Neuronal stem cell (in vitro differentiated cells): ENCODE measurements around the gene CYGB.
"Not testable (repeated sequence)": the region's sequence is repeated elsewhere in the genome, so short reads cannot be mapped to it uniquely, and the experiment has no call there.

Source experiments
- DNase-seq: peaks from one replicate; pipeline ENCODE4 v3.0.0-alpha.2; 2013; ENCODE audit warnings: low spot score
- H2AFZ ChIP-seq: one replicate; pipeline ENCODE4 v1.6.1; 2013; ENCODE audit warnings: mild to moderate bottlenecking, low read length, inconsistent platforms
- H2AK5ac ChIP-seq: 2 replicates; pipeline ENCODE4 v1.6.1; 2013; ENCODE audit warnings: low read depth, mild to moderate bottlenecking, inconsistent platforms, low read length, moderate library complexity, mixed read lengths
- H2BK120ac ChIP-seq: 2 replicates; pipeline ENCODE4 v1.6.1; 2013; ENCODE audit warnings: low read depth, mild to moderate bottlenecking, inconsistent platforms, low read length, moderate library complexity, mixed read lengths
- H2BK12ac ChIP-seq: one replicate; pipeline ENCODE4 v1.6.1; 2013; ENCODE audit warnings: low read length, inconsistent platforms
- H2BK15ac ChIP-seq: 2 replicates; pipeline ENCODE4 v1.6.1; 2013; ENCODE audit warnings: mild to moderate bottlenecking, low read length, inconsistent platforms, mixed read lengths
- H2BK5ac ChIP-seq: one replicate; pipeline ENCODE4 v1.6.1; 2013; ENCODE audit warnings: inconsistent platforms, mild to moderate bottlenecking, low read length, moderate library complexity
- H3K14ac ChIP-seq: one replicate; pipeline ENCODE4 v1.6.1; 2013; ENCODE audit warnings: low read length, inconsistent platforms
- H3K18ac ChIP-seq: 2 replicates; pipeline ENCODE4 v1.6.1; 2013; ENCODE audit warnings: low read length, inconsistent platforms
- H3K23ac ChIP-seq: 2 replicates; pipeline ENCODE4 v1.6.1; 2013; ENCODE audit warnings: low read depth, mild to moderate bottlenecking, mixed read lengths, low read length, inconsistent platforms; ENCODE audit not compliant: poor library complexity
- H3K27ac ChIP-seq: replicated peaks from 3 replicates; pipeline ENCODE4 v1.5.1; 2013; ENCODE audit warnings: low read length, inconsistent platforms
- H3K27me3 ChIP-seq, 3 experiments: 2 replicates each; pipeline ENCODE4 v1.6.1; 2013; ENCODE audit warnings: low read length in 3 of 3, mild to moderate bottlenecking in 2 of 3, inconsistent platforms in 1 of 3, low read depth in 1 of 3, mixed read lengths in 1 of 3, moderate library complexity in 1 of 3; ENCODE audit not compliant: control insufficient read depth in 3 of 3, insufficient read depth in 3 of 3
- H3K36me3 ChIP-seq, 2 donors: replicated peaks in 1 of 2; 2 replicates each; pipeline ENCODE4 v1.6.1; 2013; ENCODE audit warnings: low read length in 2 of 2; ENCODE audit not compliant: control insufficient read depth in 2 of 2, insufficient read depth in 2 of 2
- H3K4ac ChIP-seq: 2 replicates; pipeline ENCODE4 v1.6.1; 2013; ENCODE audit warnings: inconsistent platforms, mild to moderate bottlenecking, low read length, moderate library complexity
- H3K4me1 ChIP-seq, 2 donors: 1 replicate in 1 of 2; 2 replicates in 1 of 2; pipeline ENCODE4 v1.6.1; 2013; ENCODE audit warnings: low read length in 2 of 2, low read depth in 1 of 2; ENCODE audit not compliant: control insufficient read depth in 2 of 2, insufficient read depth in 1 of 2
- H3K4me2 ChIP-seq: one replicate; pipeline ENCODE4 v1.6.1; 2013; ENCODE audit warnings: mild to moderate bottlenecking, low read length, inconsistent platforms; ENCODE audit not compliant: insufficient read depth, poor library complexity, severe bottlenecking
- H3K4me3 ChIP-seq, 2 donors: 2 replicates each; pipeline ENCODE4 v1.5.1; 2013; ENCODE audit warnings: low read length in 2 of 2, mild to moderate bottlenecking in 2 of 2, inconsistent platforms in 1 of 2, moderate library complexity in 1 of 2
- H3K79me1 ChIP-seq: one replicate; pipeline ENCODE4 v1.6.1; 2013; ENCODE audit warnings: low read depth, mild to moderate bottlenecking, inconsistent platforms, low read length, moderate library complexity
- H3K9ac ChIP-seq: one replicate; pipeline ENCODE4 v1.6.1; 2013; ENCODE audit warnings: mild to moderate bottlenecking, low read depth, low read length, inconsistent platforms; ENCODE audit not compliant: poor library complexity
- H3K9me3 ChIP-seq, 2 donors: replicated peaks in 1 of 2; 2 replicates each; pipeline versions ENCODE3 to v1.6.1; 2013; ENCODE audit warnings: low read length in 2 of 2, mild to moderate bottlenecking in 2 of 2, inconsistent platforms in 1 of 2, low read depth in 1 of 2, mixed read lengths in 1 of 2, moderate library complexity in 1 of 2; ENCODE audit not compliant: control insufficient read depth in 2 of 2, insufficient read depth in 1 of 2
- H4K8ac ChIP-seq: one replicate; pipeline ENCODE4 v1.6.1; 2013; ENCODE audit warnings: low read depth, mild to moderate bottlenecking, inconsistent platforms, low read length, moderate library complexity
- H4K91ac ChIP-seq: one replicate; pipeline ENCODE4 v1.6.1; 2013; ENCODE audit warnings: low read length, low read depth, mild to moderate bottlenecking, inconsistent platforms; ENCODE audit not compliant: poor library complexity
- WGBS, 2 donors: extraction: QIAGEN DNeasy Blood & Tissue Kit; methylation state at CpG; one replicate each; pipeline ENCODE4 v1.1.7; 2013; ENCODE audit warnings: missing lambda C conversion rate in 2 of 2, mixed read lengths in 1 of 2; ENCODE audit not compliant: insufficient read length in 2 of 2, insufficient replicate concordance in 1 of 2; ENCODE audit errors: extremely low coverage in 2 of 2; 5-methylcytosine and 5-hydroxymethylcytosine counted together

CYGB gene

DNA sequence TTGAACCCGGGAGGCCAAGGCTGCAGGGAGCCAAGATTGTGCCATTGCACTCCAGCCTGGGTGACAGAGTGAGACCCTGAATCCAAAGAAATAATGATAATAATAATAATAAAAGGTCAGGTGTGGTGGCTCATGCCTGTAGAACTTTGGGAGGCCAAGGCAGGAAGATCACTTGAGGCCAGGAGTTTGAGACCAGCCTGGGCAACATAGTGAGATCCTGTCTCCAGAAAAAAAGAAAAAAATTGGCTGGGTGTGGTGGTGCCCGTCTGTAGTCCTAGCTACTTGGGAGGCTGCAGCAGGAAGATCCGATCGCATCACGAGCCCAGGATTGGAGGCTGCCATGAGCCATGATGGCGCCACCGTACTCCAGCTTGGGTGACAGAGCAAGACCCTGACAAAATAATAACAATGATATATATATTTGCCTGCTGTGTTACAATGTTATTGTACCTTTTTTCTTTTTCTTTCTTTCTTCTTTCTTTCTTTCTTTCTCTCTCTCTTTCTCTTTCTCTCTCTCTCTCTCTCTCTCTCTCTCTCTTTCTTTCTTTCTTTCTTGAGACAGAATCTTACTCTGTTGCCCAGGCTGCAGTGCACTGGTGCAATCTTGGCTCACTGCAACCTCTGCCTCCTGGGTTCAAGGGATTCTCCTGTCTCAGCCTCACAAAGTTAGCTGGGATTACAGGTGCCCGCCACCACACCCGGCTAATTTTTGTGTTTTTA lies 3.7 kb downstream of the CYGB start:
- not testable (repeated sequence) for H2AK5ac ChIP-seq, H2BK15ac ChIP-seq, H3K23ac ChIP-seq, DNase-seq, H3K4ac ChIP-seq, H3K9ac ChIP-seq, H3K36me3 ChIP-seq, H3K14ac ChIP-seq, H2BK120ac ChIP-seq, H4K91ac ChIP-seq, H3K27ac ChIP-seq, H3K18ac ChIP-seq, H2BK5ac ChIP-seq, H3K9me3 ChIP-seq, H2AFZ ChIP-seq, H4K8ac ChIP-seq, H3K4me3 ChIP-seq, H3K79me1 ChIP-seq, H3K4me2 ChIP-seq, H2BK12ac ChIP-seq
- peaks cover 9 to 42% (median 28%) of the 10 kb centered on the region in 3 experiments for H3K27me3 ChIP-seq
- no CpG with 5 or more reads among the region's 9 CpGs for WGBS, 2 donors
- peaks cover 20 to 26% of the 10 kb centered on the region in 2 donors for H3K4me1 ChIP-seq

DNA sequence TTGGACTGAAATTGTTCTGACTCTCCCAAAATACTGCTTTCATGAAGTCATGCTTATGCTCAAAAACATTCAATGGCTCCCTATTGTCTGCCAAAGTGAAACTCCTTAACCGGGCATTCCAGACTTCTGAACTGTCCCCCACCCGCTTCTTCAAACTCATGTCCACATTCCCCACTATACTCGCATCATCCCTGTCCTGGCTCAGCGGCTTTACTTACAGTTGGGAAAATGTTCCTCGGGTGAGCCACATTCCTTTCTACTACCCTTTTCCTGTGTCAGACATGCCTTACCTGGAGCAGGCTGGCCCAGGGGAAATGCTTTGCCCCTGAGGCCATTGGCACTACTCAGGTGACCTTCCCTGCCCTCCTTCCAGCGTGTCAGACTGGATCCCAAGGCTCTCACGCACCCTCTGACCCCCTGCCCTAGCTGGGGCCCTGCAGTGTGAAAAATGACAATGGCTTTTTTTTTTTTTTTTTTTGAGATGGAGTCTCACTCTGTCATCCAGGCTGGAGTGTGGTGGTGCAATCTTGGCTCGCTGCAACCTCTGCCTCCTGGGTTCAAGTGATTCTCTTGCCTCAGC lies 5.3 kb downstream of the CYGB start:
- Histone ChIP-seq H3K27ac (no peak overlapping the region), H3K4ac (no peak overlapping the region), H3K4me1 (peaks cover 24 to 29% of the 10 kb centered on the region in 2 donors), H3K27me3 (peaks cover 0 to 28% (median 12%) of the 10 kb centered on the region in 3 experiments), H3K9ac (peak overlapping the region; percentile 72), H2BK120ac (no peak overlapping the region), H4K91ac (no peak overlapping the region), H3K14ac (no peak overlapping the region), H3K9me3 (no peaks in the 10 kb centered on the region), H4K8ac (no peak overlapping the region), H2AK5ac (no peak overlapping the region), H3K79me1 (no peaks in the 10 kb centered on the region), H3K36me3 (no peaks in the 10 kb centered on the region), H3K4me2 (no peak overlapping the region), H3K23ac (no peak overlapping the region), H2BK12ac (no peak overlapping the region), H3K18ac (peak overlapping the region; percentile 59), H2BK15ac (no peak overlapping the region), H2AFZ (no peak overlapping the region), H3K4me3 (no peak overlapping the region), H2BK5ac (no peak overlapping the region)
- no peak for DNase-seq
- WGBS, 2 donors: no CpG with 5 or more reads among the region's 8 CpGs

DNA sequence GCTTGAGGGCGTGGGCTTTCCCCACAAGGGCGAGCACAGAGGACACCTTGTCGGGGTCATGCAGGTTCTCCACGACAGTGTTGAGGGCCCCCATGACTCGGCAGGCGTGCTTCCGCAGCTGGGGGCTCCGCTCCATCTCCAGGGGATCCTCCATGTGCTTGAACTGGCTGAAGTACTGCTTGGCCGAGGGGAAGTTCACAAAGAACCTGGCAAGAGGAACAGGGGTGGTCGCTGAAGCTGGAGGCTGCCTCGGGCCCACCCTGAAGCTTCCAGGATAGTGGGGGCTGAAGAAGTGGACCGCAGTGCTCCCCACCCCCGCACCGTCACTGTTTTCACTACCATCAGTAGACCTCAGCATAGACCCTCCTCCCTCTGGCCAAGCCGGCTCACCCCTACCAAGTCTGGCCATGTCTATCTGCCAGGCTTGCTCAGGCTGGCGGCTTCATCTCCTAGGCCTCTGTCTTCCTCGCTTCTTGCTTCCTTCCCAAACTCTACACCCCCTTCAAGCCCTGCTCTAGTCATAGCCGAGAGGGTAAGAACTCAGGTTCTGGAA lies 5.9 kb downstream of the CYGB start:
- Histone ChIP-seq H2BK15ac (peak overlapping the region; percentile 53), H3K4me1 (peaks cover 24 to 30% of the 10 kb centered on the region in 2 donors), H3K14ac (peak overlapping the region; percentile 47), H3K23ac (peak overlapping the region; percentile 55), H2BK5ac (no peak overlapping the region), H2BK120ac (peak overlapping the region; percentile 72), H3K4ac (peak overlapping the region; percentile 70), H2BK12ac (peak overlapping the region; percentile 78), H3K9ac (peak overlapping the region; percentile 38), H3K27ac (no peak overlapping the region), H2AK5ac (peak overlapping the region; percentile 99), H4K8ac (no peak overlapping the region), H3K4me3 (no peak overlapping the region), H3K18ac (peak overlapping the region; percentile 85), H3K79me1 (no peaks in the 10 kb centered on the region), H3K9me3 (no peaks in the 10 kb centered on the region), H3K27me3 (peaks cover 0 to 22% (median 6%) of the 10 kb centered on the region in 3 experiments), H3K36me3 (no peaks in the 10 kb centered on the region), H4K91ac (no peak overlapping the region), H2AFZ (peak overlapping the region; percentile 34), H3K4me2 (no peak overlapping the region)
- no peak for DNase-seq
- WGBS, 2 donors: no CpG with 5 or more reads among the region's 18 CpGs
